GM20000 (cell line): Measurements from ENCODE around the gene GRK1.

Experiments used
- DNase-seq: peaks from one replicate; pipeline ENCODE4 v3.0.0; 2012; ENCODE audit warnings: low spot score
- CTCF ChIP-seq: IDR thresholded peaks from 2 replicates; pipeline ENCODE4 v1.5.1; 2012; ENCODE audit warnings: mild to moderate bottlenecking, control low read depth; ENCODE audit errors: extremely low read depth, missing control alignments

The GRK1 gene

GRCh38 chr13:113652404-113653263 lies 14.4 kb upstream of the GRK1 start:
- no peak for TF ChIP-seq CTCF
- DNase-seq = no peak

GRCh38 chr13:113653264-113654174 lies 13.5 kb upstream of the GRK1 start:
- DNase-seq = no peak
- no peak for TF ChIP-seq CTCF

GRCh38 chr13:113654175-113654560 lies 12.9 kb upstream of the GRK1 start:
- DNase-seq = no peak
- no peak for TF ChIP-seq CTCF

- no peak for DNase-seq
- TF ChIP-seq CTCF = no peak
These were observed 12.3 kb upstream of the GRK1 start for GRCh38 chr13:113654591-113655345.

- TF ChIP-seq CTCF = no peak
- DNase-seq = no peak
These were observed 11.5 kb upstream of the GRK1 start for GRCh38 chr13:113655346-113656002.

- DNase-seq = no peak
- no peak for TF ChIP-seq CTCF
These were observed 10.9 kb upstream of the GRK1 start for GRCh38 chr13:113656003-113656588.
